ENCODE measurements around the gene UBE2Q1.

The UBE2Q1 gene

GRCh38 chr1:154577346-154578057 lies 19.0 kb upstream of the UBE2Q1 start:
- no peak for DNase-seq (ENCODE audit: low spot score)

GRCh38 chr1:154575951-154576566 lies 17.6 kb upstream of the UBE2Q1 start:
- DNase-seq (ENCODE audit: low spot score) = no peak

DNA sequence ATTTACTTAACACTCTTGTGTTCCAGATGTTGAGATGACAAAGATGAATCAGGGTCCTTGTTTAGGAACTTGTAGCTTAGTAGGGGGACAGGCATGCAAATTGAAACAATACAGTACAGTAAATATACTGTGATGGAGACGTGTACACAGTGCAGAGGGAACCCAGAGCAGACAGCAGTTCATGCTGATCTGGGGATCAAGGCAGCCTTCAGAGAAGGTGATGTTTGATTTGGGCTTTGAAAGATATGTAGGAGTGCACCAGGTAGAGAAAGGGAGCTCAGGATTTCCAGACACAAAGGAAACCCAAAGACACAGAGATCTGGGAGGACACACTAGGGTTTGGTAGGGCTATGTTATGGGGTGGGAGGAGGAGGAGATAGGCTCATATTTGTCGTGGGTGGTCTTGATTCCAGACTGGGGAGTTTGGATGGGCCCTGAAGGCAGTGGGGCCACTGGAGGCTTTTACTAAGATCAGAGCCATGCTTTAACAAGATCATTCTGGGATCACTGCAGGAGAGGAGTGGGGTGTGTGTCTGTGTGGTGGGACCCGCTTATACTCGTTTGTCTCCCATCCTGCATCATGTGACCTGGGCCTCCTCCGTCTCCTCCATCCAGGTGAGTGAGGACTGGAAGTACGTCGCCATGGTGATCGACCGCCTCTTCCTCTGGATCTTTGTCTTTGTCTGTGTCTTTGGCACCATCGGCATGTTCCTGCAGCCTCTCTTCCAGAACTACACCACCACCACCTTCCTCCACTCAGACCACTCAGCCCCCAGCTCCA lies 16.9 kb upstream of the UBE2Q1 start:
- DNase-seq (ENCODE audit: low spot score) = peak; percentile 34

- DNase-seq (ENCODE audit: low spot score) = no peak
These were observed 16.3 kb upstream of the UBE2Q1 start for GRCh38 chr1:154574716-154575115.

DNA sequence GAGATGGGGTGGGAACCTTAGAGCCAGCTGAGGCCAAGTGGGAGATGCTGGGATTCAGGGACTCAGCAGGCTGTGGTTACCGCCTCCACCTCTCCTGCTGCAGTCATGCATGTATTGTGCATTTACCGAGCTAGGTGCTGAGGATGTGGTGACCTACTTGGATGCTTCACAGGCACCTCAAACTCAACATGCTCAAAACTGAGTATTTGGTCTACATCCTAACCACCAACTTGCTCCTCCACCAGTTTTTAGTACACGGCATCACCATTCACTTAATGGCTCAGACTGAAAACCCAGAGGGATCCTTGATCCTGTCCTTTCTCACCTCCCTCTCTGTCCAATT lies 14.7 kb upstream of the UBE2Q1 start:
- peak; percentile 53 for DNase-seq (ENCODE audit: low spot score)

- no peak for DNase-seq (ENCODE audit: low spot score)
These were observed 14.2 kb upstream of the UBE2Q1 start for GRCh38 chr1:154572468-154573167.

GRCh38 chr1:154571964-154572288 lies 13.5 kb upstream of the UBE2Q1 start:
- no peak for DNase-seq (ENCODE audit: low spot score)

DNA sequence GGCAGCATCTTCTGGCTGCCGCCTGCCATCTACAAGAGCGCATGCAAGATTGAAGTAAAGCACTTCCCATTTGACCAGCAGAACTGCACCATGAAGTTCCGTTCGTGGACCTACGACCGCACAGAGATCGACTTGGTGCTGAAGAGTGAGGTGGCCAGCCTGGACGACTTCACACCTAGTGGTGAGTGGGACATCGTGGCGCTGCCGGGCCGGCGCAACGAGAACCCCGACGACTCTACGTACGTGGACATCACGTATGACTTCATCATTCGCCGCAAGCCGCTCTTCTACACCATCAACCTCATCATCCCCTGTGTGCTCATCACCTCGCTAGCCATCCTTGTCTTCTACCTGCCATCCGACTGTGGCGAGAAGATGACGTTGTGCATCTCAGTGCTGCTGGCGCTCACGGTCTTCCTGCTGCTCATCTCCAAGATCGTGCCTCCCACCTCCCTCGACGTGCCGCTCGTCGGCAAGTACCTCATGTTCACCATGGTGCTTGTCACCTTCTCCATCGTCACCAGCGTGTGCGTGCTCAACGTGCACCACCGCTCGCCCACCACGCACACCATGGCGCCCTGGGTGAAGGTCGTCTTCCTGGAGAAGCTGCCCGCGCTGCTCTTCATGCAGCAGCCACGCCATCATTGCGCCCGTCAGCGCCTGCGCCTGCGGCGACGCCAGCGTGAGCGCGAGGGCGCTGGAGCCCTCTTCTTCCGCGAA lies 12.9 kb upstream of the UBE2Q1 start:
- no peak for DNase-seq (ENCODE audit: low spot score)

DNA sequence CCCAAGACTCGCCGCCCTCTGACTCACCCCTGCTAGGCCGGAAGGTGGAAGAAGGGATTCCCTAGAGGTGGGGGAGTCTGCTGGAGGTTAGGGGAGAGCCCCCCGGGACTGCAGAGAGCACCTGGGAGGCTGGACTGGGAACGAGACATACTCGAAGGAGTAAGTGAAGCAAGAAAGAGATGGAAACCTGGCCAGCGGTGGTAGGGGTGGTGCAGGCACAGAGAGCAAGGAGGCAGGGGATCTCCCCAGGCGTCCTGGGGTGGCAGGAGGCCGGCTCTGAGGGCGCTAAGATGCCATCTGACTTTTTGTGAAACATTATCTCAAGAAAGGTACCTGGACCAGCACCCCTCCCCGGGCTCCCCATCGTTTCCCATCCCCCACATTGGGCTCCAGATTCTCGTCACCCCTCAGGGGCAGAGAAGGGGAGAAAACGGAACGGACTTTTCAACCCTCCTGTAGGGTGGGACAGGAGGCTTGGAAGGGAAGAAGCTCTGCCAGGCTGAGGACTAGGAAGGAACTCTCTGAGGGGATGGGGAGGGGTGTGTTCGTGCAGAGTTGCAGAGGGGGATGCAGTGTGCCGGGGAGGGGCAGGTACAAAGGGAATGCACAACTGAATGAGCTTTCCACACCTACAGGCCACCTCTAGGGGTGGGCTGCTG lies 9.8 kb upstream of the UBE2Q1 start:
- no peak for DNase-seq (ENCODE audit: low spot score)

- peak; percentile 68 for DNase-seq (ENCODE audit: low spot score)
These were observed 9.1 kb upstream of the UBE2Q1 start, which contains the start of gene CHRNB2 for GRCh38 chr1:154567386-154568156. Gene CHRNB2, plus strand, starts transcription at chr1:154567778. Its CDS starts 267 bp downstream, at chr1:154568045.

DNA sequence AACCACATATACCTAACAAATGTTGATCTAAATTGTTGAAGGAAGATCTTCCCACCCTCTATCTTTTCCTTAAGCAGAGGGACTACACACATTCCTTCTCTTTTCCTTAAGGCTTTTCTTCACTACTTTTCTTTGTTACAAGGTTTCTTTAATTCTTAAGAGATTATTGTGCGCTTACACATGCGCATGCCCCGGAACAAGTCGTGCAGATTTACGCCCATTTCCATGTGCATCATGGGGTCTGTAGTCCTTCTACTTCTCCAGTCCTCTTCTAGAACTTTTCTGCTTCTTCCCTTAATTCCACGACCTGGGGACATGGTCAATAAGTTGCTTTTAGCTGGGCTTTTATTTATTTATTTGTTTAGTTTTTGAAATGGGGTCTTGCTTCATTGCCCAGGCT lies 7.4 kb upstream of the UBE2Q1 start:
- DNase-seq (ENCODE audit: low spot score) = no peak

GRCh38 chr1:154559466-154560044 lies 1.1 kb upstream of the UBE2Q1 start:
- DNase-seq (ENCODE audit: low spot score) = peak; percentile 92

DNA sequence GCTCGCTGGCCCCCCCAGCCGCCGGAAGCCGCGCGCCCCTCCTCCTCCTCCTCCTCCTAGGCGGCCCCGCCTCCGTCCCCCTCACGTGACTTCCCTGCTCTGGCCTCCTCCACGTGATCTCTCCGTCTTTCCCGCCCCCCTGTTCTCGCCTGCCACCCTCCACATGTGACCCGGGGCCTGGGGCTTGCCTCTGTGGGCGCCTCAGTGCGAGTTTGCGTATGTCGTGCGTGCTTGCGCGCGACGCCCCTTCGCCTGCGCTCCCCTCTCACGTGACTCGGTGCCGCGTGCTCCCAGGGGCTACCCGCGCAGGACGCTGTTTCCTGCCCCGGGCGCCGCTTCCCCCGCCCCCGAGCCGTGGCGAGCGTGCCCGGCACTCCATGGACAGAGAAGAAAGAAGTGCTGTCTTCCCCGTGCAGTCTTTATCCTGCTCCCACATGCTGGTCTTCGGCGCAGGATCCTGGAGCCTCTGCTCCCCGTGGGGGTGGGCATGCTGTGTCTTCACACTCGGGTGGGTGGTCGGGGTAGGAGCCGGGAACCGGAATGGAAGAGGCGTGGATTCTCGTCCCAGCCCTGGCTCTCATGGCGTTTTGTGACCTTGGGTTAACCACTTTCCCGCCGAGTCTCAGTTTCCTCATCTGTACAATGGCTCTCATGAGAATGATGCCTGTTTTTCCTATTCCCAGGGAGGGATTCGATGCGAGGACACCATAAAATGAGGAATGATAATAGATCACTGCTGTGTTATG lies 431 bp upstream of the UBE2Q1 start:
- DNase-seq (ENCODE audit: low spot score) = peak; percentile 99

- DNase-seq (ENCODE audit: low spot score) = no peak
These were observed 1.1 kb downstream of the UBE2Q1 start for GRCh38 chr1:154557248-154557938.

DNA sequence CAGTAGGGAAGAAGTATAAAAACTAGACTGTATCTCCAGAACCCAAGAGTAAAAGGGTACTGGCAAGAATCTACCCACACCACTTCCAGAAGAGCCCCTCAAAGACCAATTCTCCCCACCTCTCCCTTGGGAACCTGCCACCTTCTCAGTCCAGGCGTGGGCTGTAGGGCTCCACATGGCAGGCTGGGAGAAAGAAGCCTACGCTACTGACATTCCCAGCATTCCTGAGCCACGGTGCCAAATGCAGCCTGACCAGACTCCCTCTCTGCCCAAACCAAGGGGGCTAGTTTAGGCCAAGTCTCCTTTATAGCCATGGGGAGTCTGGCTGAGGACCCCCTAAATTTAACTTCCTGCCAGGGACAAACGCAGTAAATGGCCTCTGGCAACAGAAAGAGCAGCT lies 2.0 kb downstream of the UBE2Q1 start:
- no peak for DNase-seq (ENCODE audit: low spot score)

- DNase-seq (ENCODE audit: low spot score) = no peak
These were observed 5.1 kb downstream of the UBE2Q1 start for GRCh38 chr1:154553056-154554030.

DNA sequence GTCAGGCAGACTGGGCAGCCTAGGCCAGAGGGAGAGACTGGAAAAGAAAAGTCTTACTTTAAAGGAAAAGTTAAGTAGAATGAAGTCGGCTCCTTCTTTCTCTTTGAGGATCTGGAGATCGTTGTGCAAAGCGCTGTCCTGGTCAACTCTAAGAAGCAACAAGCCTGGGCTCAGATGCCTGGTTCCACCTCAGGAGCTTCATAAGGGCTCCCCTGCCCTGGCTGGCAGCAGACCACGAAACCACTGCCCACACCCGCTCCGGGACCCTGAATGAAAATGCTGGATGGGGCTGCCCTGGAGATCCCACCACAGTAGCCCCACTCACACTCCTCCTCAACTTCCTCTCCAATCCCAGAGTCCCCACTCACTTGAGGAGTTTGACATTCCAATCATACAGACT lies 6.4 kb downstream of the UBE2Q1 start:
- no peak for DNase-seq (ENCODE audit: low spot score)

GRCh38 chr1:154551474-154551873 lies 7.0 kb downstream of the UBE2Q1 start:
- no peak for DNase-seq (ENCODE audit: low spot score)
